Type B pancreatic cell (in vitro differentiated cells): ENCODE data around the gene GPR162. TPM values are rescaled to one million over a fixed set of nuclear protein-coding genes. Genes with fewer than 3 reads are reported as not detected.
A peak's percentile ranks its signal among the peaks of the same experiment; 100 is the strongest.
"Not testable (repeated sequence)": the region's sequence is repeated elsewhere in the genome, so short reads cannot be mapped to it uniquely, and the experiment has no call there.

Experiments
- DNase-seq: peaks from one replicate; pipeline ENCODE4 v3.0.0; 2021; ENCODE audit warnings: mixed read lengths; ENCODE audit not compliant: unreplicated experiment; ENCODE audit errors: extremely low spot score
- H3K27ac Mint-ChIP-seq: 2 replicates; pipeline ENCODE4 v1.8.0; 2021; ENCODE audit warnings: mild to moderate bottlenecking, mixed read lengths
- H3K27me3 Mint-ChIP-seq: 2 replicates; pipeline ENCODE4 v1.8.0; 2021; ENCODE audit warnings: mixed read lengths
- H3K36me3 Mint-ChIP-seq: 2 replicates; pipeline ENCODE4 v1.8.0; 2021; ENCODE audit warnings: mixed read lengths
- H3K4me1 Mint-ChIP-seq: one replicate; pipeline ENCODE4 v1.8.0; 2021; ENCODE audit warnings: mixed read lengths; ENCODE audit not compliant: unreplicated experiment
- H3K4me3 Mint-ChIP-seq: 2 replicates; pipeline ENCODE4 v1.8.0; 2021; ENCODE audit warnings: mild to moderate bottlenecking, mixed read lengths
- H3K9me3 Mint-ChIP-seq: 2 replicates; pipeline ENCODE4 v1.8.0; 2021; ENCODE audit warnings: mixed read lengths
- CTCF ChIP-seq: fragments of 200-600 bp; sonication (generic); conservative IDR thresholded peaks from 2 replicates; pipeline ENCODE4 v1.5.0; 2021; ENCODE audit warnings: antibody characterized with exemption, mild to moderate bottlenecking
- total RNA-seq: library from RNA; stranded (reverse); gene quantifications from 2 replicates; pipeline ENCODE4 v1.2.1, GENCODE V29; 2021; ENCODE audit warnings: low replicate concordance

The GPR162 gene
- total RNA-seq, 1 donor from 2014 or later, result 17.8 TPM

- peaks cover 31% of the 10 kb centered on the region for H3K4me1 Mint-ChIP-seq
- H3K36me3 Mint-ChIP-seq, result peaks cover 36% of the 10 kb centered on the region
- TF ChIP-seq CTCF, result peak; percentile 95
- peak overlapping the region; percentile 97 for H3K4me3 Mint-ChIP-seq
- no peaks in the 10 kb centered on the region for H3K27me3 Mint-ChIP-seq
- peak overlapping the region; percentile 94 for H3K27ac Mint-ChIP-seq
- no peaks in the 10 kb centered on the region for H3K9me3 Mint-ChIP-seq
- DNase-seq, result peak; percentile 90
Observed at GRCh38 chr12:6869049-6870021, 47.7 kb downstream of the GPR162 start.

- H3K27me3 Mint-ChIP-seq, H3K9me3 Mint-ChIP-seq, DNase-seq: not testable (repeated sequence)
- H3K4me1 Mint-ChIP-seq, result peaks cover 31% of the 10 kb centered on the region
- peaks cover 27% of the 10 kb centered on the region for H3K36me3 Mint-ChIP-seq
- peak overlapping the region; percentile 89 for H3K27ac Mint-ChIP-seq
- peak overlapping the region; percentile 89 for H3K4me3 Mint-ChIP-seq
Observed at GRCh38 chr12:6870304-6870703, 48.7 kb downstream of the GPR162 start.

GRCh38 chr12:6871052-6871957 lies 49.7 kb downstream of the GPR162 start:
- DNase-seq, result no peak
- TF ChIP-seq CTCF, result no peak
- no peaks in the 10 kb centered on the region for H3K27me3 Mint-ChIP-seq
- H3K9me3 Mint-ChIP-seq, result no peaks in the 10 kb centered on the region
- H3K4me3 Mint-ChIP-seq, result peak overlapping the region; percentile 89
- H3K36me3 Mint-ChIP-seq, result peaks cover 26% of the 10 kb centered on the region
- H3K27ac Mint-ChIP-seq, result peak overlapping the region; percentile 89
- H3K4me1 Mint-ChIP-seq, result peaks cover 34% of the 10 kb centered on the region

GRCh38 chr12:6872073-6873048 lies 50.7 kb downstream of the GPR162 start:
- Mint-ChIP-seq H3K27me3 (no peaks in the 10 kb centered on the region), H3K4me1 (peaks cover 29% of the 10 kb centered on the region), H3K36me3 (peaks cover 27% of the 10 kb centered on the region), H3K9me3 (no peaks in the 10 kb centered on the region), H3K4me3 (peak overlapping the region; percentile 89), H3K27ac (peak overlapping the region; percentile 89)
- DNase-seq, result peak; percentile 93
- peak; percentile 97 for TF ChIP-seq CTCF

GRCh38 chr12:6873094-6874014 lies 51.7 kb downstream of the GPR162 start, which contains the start of gene SPSB2:
Gene SPSB2 (minus strand): TSS chr12:6873303. CDS start chr12:6872901, 402 bp downstream.
- peak within 1 kb of the TSS; percentile 89 for H3K4me3 Mint-ChIP-seq
- TF ChIP-seq CTCF, result no peak
- H3K27me3 Mint-ChIP-seq, result no peaks in the 10 kb centered on the region
- peak within 1 kb of the TSS; percentile 89 for H3K27ac Mint-ChIP-seq
- peak; percentile 99 for DNase-seq
- H3K9me3 Mint-ChIP-seq, result no peaks in the 10 kb centered on the region
- peaks cover 29% of the 10 kb centered on the region for H3K4me1 Mint-ChIP-seq
- peaks cover 28% of the 10 kb centered on the region for H3K36me3 Mint-ChIP-seq

- not testable (repeated sequence) for H3K9me3 Mint-ChIP-seq, H3K27me3 Mint-ChIP-seq, DNase-seq
- Mint-ChIP-seq H3K4me3 (peak overlapping the region; percentile 89), H3K4me1 (peaks cover 23% of the 10 kb centered on the region), H3K27ac (peak overlapping the region; percentile 75), H3K36me3 (peaks cover 23% of the 10 kb centered on the region)
Observed at GRCh38 chr12:6874015-6874368, 52.4 kb downstream of the GPR162 start.
